Stimulated activated CD8-positive, alpha-beta memory T cell treated with anti-CD3 and anti-CD28 coated beads, Interleukin-4, amount 100 ng/mL, for 24 hours (primary cell): ENCODE results near the gene RABGAP1L.
"Not testable (repeated sequence)": the region's sequence is repeated elsewhere in the genome, so short reads cannot be mapped to it uniquely, and the experiment has no call there.

Experiments
- DNase-seq: peaks from one replicate; pipeline ENCODE4 v3.0.0-alpha.2; 2020; ENCODE audit warnings: low read depth

RABGAP1L gene

DNA sequence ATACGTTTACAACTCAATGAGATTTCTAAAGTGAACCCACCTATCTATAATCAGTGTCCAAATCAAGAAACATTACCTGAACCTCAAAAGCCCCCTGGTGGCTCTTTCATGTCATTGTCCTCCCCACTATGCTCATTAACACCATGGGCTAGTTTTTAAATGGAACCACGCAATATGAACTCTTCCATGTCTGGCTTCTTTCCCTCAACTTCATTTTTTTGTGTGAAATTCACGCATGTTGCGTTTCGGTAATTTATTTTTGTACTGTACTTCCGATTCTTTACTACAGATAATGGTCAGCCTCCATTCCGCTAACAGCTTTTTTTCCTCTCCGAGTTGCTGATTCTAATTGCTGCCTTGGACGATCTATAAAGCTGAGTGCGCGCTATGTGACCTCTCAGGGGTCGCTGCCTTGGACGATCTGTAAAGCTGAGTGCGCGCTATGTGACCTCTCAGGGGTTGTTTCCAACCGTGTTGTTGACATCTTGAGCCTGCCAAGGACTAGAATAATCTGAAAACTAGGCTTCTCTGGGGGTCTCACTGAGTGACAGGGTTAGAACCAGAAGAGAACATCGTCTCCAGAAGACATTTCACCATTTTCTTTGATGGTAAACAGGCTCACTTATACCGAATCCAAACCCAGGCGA, 839.4 kb downstream of the RABGAP1L start:
- no peak for DNase-seq

DNA sequence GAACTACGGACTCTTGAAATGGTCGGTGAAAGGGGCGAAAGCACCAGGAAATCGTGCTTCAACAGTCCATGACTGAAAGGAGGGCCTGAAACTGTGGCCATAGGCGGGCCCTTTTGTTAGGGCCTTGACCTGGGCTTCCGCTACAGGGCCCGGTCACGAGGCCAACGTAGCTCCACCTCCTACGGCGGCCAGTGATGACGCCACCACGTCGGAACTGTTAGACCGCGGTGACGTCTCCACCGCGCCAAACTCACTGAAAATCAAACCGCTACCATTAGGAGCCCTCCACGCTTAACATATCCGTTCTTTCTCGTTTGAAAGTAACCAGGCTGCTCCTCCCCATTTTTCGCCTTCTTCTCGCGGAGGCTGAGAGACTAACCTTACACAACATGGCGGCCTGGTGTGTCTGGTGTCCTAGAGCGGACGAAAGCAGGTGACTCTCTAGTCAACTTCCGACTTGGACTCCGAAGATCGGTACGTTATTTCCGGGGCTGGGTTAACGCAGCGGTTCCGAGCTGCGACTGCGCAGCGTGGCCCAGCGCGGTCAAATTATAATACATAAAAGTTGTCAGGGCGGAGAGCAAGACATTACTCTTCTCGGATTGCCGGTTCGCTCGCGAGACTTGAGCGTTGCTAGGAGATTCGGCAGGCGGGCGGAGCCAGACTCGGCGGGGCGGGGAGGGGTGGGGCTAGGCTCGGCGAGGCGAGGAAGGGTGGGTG, 840.1 kb downstream of the RABGAP1L start:
- DNase-seq = peak; percentile 96

DNA sequence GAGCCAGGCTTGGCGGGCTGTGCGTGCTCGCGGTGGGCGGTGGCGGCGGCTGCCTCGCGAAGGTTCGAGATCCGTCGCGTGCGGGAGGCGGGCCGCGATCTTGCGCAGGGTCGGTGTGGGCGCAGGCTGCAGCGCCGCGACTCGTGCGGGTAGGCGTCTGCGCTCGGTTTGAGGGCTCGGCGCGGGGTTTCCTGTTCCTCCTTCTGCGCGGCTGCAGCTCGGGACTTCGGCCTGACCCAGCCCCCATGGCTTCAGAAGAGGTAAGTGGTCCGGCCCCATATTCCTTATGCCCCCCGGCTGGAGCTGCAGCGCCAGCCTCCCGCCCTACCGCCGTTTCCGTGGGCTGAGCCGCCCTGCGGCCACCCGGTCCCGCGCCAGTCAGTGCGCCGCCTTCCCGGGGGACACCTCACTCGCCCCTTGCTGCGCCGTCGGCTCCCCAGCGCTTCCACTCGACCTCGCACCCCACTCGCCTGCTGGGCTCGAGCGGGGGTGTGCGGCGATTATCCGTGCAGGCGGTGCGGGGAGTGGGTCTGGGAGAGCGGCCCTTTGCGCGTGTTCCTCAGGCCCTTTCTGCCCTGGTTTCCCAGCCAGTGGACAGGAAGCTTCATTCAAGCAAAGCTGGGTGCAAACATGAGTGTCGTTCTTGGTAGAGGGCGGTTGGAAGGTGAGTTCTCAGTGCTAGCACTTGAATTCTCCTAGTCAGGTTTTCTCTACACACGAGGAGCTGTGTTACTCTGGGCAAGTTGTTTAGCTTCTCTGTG, 840.8 kb downstream of the RABGAP1L start, which contains the start of gene CACYBP:
CACYBP (plus strand) TSS at position 12 of the 761 bp plus-strand sequence; CDS start at position 246, 234 bp downstream.
- DNase-seq = no peak

DNA sequence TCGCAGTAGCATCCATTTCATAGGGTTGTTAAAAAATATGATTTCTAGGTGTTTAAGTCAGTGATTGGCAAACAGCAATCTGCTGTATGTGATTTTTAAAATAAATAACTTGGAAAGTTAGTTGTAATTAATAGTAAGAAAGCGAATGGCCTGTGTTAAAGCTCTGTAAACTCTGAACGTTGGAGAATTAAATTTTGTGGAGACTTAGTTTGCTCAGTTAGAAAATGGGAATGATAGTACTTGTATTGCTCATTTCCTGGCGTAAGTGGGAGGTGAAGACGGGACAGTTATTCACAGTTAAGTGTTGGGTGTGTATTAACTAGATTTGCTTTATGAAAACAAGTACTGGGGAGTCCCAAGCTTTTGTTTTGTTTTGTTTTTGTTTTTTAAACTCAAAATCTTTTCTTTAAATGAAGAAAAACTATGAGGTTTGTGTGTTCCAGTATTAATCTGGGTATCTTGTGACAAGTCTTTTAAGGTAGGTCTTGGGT, 841.4 kb downstream of the RABGAP1L start:
- no peak for DNase-seq

DNA sequence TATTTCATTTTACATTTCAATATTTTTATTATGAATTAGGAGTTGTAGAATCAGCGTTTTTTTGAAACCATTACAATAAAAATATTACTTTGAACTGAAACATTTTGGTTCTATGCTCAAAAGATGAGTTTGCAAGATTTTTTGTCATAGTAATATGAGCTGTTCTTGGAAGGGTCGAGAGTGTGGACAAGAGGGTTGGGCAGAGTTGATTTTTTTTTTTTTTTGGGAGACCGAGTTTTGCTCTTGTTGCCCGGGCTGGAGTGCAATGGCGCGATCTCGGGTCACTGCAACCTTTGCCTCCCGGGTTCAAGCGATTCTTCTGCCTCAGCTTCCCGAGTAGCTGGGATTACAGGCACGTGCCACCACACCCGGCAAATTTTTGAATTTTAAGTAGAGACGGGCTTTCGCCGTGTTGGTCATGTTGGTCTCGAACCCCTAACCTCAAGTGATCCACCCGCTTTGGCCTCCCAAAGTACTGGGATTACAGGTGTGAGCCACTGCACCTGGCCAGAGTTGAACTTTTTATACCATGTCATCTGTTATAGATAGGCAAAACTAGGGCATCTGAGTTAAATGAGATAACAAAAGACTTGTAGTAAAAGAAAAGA, 843.7 kb downstream of the RABGAP1L start:
- no peak for DNase-seq

DNA sequence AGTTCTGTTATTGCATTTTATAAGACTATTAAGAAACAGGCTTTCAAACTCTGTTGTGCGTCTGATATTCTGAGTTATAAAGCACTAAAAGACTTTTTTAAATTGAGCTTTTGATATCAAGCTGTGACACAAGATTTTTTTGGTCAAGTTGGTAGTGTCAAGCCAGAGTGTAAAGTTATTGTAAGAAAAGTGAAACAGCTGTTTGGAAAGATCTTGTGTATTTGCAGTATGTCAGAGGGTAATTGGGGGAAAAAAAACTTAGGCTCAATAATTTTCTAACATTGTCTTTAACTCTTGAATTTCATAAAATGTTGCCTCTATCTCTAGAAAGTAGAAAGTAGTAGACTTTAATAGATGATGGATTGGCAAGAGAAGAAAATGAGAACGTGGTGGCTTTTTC, 844.2 kb downstream of the RABGAP1L start:
- DNase-seq = no peak

DNA sequence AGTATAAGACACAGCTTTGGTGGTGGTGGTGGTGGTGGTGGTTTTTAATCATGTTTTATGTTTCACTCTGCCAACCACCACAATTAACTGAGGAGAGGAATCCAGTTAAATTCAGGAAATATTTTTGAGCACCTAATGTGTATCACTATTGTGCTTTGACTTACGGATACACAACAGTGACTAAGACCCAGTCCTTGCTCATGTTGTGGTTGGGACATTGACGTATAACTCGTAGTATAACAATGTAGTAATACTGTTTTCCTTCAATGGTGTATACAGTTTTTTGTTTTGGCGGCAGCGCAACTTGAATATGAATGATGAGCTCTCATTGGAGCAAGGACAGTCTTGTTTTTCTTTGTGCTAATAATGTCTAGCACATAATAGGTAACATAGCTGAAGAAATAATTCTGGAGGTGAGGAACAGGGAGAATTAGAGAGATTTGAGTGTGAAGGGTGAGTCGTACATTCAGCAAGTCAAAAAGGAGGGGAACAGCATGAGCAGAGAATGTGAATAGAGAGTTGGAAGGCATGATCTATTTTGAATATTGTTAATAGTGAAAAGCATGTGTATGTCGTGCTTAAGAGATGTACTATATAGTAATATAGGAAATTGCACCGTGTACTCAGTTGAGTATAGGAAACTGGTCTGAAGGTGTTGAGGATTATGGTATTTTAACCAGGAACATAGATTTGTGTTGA, 845.9 kb downstream of the RABGAP1L start:
- no peak for DNase-seq

DNA sequence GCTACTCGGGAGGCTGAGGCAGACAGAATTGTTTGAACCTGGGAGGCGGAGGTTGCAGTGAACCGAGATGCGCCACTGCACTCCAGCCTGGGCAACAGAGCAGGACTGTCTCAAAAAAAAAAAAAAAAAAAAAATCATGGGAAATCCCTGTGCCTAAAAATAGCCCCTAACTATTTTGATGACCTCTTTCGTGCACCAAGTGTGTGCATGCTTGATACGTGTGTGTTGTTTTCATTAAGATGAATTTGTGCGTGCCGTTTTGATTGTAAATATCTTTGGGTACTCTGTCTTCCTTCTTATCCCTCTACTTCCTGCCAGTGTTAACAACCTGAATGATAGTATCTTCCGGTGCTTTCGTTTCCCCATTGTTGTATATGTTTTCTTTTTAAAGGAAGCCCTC, 850.2 kb downstream of the RABGAP1L start:
- DNase-seq = no peak

DNA sequence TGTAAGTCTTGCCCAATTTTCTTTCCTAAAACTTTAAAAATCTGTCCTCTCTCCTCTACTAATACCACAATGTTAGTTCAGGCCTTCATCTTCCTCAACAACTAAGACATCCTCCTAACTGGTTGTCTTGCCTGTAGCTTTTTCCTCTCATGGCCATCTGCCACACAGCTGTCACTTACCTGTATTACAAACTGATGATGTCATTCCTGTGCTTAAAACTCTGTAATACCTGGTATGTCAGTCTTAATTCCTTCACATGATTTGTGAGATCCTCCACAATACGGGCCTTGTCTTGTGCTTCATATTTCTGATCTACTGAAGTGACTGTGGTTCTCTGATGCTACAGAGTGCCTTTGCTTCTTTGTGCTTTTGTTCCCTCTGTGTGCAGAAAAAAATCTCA, 854.1 kb downstream of the RABGAP1L start:
- DNase-seq = no peak

DNA sequence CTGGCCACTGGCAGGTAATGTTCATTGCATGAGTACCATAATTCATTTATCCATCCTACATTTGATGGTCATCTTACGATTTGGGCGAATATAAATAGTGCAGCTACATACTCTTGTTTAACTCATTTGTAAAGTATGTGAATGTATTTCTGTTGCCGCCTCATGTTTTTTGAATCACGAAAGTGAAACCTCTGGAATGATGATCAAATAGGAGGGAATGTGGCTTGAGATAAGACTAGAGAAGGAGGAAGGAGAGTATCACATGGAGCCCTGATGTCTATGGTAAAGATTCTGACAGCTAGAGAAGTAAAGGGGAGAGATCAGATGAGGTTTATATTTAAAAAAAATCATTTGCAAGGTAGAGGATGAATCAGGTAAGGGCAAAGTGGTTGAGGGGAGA, 855.9 kb downstream of the RABGAP1L start:
- no peak for DNase-seq

DNA sequence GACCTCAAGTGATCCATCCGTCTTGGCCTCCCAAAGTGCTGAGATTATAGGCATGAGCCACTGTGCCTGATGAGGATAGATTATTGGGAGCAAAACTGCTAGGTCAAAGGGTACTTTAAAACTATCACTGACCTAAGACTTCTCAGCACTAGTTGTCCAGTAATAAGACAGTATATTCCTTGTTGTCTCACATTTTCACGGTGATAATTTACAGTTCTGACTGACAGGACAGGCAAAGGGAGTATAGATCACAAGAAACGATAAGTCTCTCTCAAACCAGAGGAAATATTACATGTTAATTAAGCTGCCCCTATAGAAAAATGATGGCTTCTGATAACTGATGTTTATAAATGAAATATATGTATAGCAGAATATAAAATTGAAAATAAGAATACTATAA, 860.2 kb downstream of the RABGAP1L start:
- no peak for DNase-seq

DNA sequence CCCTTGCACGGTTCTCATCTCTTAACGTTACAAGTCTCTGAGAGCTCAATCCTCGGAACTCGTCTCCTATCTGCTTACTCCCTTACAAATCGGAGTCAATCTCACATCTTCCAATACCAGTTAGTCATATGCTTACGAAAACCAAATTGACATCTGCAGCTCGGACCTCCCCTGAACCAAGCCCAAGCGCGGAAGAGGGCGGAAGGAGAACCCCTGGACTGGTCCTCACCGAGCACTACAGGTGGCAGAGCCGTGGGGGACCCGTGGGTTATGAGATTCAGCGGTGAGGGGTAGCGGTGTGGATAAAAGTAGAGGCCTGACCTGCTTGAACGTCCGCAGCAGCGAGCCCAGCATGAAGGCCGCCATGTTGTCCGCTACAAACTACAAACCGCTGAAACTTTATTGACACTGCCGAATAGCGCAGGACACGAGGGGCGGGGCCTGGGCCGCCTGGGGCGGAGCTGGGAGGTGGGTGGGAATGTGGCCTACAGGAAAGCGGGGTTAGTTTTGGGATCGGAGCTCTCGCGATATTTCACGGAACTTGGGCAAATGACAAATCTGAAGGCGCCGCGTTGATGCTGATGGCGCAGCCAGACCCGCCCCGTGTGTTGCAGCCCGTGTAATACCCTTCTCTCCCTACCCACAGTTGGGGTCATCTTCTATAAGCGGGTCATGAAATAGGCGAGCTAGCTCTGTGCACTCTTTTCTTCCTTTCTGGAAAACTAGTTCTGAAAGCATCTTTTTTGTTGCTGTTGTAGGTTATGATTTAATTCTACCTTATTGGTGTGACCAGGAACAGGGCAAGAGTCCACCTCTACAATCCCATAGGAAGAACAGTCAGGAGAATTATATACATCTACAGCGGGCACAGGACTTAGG, 864.0 kb downstream of the RABGAP1L start, which contains the start of gene MRPS14:
MRPS14 (minus strand) TSS at position 383 of the 879 bp plus-strand sequence; CDS start at position 366, 17 bp downstream.
- peak; percentile 98 for DNase-seq

DNA sequence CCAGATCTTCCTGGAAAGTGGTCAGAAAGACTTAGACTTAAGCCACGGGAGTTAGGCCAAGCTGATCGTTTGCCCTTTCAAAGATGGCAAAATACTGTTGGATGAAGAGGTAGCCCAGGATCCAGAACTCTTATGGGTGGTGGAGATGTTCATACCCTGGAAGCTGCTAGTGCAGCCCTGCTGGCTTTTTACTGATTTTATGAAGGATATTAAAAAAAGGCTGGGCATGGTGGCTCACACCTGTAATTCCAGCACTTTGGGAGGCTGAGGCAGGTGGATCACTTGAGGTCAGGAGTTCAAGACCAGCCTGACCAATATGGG, 864.6 kb downstream of the RABGAP1L start:
- not testable (repeated sequence) for DNase-seq

DNA sequence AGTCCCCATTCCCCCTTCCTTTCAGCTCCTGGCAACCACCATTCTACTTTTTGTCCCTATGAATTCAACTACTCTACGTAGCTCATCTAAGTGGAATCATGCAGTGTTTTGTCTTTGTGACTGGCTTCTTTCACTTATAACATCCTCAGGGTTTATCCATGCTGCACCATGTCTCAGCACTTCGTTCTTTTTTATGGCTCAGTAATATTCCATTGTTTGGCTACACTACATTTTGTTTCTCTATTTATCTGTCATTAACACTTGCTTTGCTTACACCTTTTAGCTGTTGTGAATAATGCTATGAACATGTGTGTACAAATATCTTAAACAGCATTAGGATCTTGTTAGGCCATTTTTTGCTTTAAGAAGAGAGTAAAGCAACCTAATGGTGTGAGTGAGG, 865.5 kb downstream of the RABGAP1L start:
- no peak for DNase-seq

DNA sequence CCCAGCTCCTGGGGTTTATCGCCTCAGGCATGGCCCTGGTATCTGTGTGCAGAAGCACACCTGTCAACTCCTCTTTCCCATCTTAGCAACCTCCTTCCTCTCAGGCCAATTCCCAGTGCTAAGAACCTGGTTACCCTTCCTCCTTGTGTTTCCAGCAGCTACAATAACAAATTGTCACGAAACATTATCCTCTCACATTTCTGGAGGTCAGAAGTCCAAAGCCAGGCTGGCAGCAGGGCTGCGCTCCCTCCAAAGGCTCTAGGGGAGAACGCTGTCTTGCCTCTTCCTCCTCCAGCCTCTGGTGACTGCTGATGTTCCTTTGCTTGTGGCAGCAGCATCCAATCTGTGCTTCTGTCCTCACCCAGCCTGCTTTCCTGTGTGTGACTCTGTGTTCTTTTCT, 874.6 kb downstream of the RABGAP1L start:
- no peak for DNase-seq

DNA sequence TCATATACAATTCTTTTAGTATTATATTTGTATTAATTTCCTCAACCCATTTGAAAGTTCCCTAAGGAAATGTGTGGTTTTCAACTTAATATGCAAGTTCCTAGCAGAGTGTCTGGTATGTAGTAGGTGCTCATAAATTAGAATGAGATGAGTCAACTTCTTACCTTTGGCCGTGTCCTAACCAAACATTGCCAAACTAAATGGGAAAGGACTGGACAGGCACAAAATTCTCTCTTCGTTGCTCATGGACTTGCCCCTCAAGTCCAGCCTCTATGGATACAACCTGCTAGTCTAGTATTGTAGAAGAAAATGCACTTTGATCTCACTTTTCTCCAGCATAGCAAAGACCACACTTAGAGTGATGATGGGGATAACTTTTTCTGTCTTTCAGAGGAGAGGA, 875.5 kb downstream of the RABGAP1L start:
- no peak for DNase-seq

DNA sequence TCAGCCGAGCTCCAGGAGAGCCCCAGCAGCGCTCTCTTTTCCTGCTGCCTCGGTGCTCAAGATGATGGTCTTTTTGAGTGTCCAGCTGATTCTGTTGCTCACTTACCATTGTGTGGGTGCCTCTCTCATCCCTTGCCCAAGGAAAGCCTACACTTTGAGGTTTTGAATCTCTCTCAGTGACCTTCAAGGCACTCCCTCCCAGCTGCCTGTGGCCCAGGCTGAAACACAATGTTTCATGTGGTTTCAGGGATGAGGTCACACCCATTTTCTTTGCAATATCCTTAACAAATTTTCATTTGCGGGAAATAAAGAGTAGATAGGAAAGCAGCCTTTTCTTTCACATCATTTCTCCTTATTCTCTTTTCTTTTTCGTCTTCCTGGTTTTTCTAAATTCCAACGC, 876.5 kb downstream of the RABGAP1L start:
- no peak for DNase-seq

DNA sequence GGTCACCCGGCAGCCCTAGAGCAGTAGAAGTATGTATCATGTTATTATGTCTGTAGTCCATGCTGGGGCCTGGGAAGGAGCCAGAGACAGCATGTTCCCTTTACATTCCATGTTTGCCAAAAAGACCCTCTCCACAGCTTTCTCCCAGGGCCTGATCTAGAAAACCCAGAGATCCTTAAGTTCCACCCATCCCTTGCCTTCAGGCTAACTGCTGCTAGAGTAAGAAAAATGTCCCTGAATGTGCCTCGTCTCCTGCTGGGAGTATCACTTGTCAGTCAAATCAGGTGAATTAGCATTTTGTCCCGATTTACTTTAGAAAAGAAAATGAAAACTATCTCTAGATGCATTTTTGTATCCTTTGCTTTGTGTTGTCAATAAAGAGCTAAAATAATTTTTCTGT, 877.2 kb downstream of the RABGAP1L start:
- DNase-seq = no peak

DNA sequence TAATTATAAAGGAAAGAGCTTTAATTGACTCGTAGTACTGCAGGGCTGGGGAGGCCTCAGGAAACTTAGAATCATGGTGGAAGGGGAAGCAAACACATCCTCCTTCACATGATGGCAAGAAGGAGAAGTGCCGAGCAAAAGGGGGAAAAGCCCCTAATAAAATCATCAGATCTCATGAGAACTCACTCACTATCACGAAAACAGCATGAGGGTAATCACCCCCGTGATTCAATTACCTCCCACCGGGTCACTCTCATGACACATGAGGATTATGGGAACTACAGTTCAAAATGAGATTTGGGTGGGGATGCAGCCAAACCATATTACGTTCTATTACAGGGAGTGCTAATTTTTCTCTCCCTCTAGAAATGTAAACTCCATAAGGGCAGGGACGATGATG, 878.1 kb downstream of the RABGAP1L start:
- DNase-seq = no peak

DNA sequence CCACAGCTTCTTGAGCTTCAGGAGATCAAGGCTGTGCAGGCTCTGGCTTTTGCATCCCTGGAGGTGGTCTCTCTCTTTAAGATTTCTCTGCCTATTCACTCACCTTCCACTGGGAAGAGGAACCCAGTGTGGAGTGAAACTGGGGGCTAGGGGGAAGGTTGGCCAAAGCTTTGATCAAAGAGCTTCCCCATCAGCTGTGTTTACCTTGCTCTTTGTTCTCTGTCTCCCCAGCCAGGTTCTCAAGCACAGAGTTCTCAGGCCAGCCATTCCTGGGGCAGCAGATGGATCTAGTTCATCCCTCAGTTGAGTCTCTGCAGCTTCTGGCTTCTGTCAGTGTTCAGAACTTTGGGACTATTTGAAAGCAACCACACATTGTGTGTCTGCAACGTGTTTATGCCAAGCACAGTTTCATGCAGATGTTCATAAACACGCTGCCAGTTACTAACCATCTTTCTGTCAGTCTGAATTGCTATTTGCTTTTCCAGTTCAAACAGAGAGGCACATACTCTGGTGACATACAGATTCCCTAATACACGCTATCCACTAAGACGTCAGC, 881.1 kb downstream of the RABGAP1L start:
- no peak for DNase-seq

DNA sequence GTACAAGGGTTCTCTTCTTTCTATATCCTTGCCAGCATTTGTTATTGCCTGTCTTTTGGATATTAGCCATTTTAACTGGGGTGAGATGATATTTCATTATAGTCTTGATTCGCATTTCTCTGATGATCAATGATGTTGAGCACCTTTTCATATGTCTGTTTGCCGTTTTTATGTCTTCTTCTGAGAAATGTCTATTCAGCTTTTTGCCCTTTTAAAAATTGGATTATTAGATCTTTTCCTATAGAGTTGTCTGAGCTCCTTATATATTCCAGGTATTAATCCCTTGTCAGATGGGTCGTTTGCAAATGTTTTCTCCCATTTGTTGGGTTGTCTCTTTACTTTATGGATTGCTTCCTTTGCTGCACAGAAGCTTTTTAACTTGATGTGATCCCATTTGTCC, 883.3 kb downstream of the RABGAP1L start:
- no peak for DNase-seq
